NCI-H748 treated with DMSO at 0.1 percent for 48 hours (cell line): ENCODE data around the gene CCDC146.
A peak's percentile ranks its signal among the peaks of the same experiment; 100 is the strongest.
"Not testable (repeated sequence)": the region's sequence is repeated elsewhere in the genome, so short reads cannot be mapped to it uniquely, and the experiment has no call there.

ENCODE experiments used
- DNase-seq: peaks from one replicate; lab custom pipeline; 2025; lab: John Stamatoyannopoulos, UW

The CCDC146 gene

DNA sequence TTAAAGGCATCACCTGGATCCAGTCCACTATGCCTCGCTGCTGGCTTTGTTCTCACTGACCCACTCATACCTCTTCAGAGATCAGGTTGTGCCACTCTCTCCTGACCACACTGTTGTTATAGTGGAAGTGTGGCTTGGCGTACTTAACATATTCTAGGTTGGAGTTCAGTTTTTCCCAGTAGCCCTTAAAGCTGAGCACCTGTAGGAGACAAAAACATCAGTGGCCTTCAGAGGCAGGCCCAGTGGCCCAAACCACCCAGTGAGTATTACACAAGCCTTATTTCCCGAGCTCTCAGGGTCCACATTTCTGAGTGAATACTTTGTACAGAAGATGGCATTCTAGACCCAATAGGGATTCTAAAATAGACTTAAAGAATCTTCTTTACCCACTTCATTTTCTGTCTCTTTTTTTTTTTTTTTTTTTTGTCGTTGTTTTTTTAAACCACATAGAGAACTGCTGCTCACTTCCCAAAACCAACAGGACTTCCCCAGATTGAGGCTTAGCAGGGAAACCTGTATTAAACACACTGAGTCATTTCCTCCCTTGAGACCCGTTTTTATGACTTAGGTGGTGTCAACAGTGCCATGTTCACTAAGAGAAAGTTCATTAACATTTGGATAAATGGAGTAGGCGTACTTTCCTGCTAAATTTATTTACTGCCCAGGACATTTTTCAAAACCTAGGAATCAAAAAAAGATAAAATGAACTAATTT, 207.9 kb downstream of the CCDC146 start:
- DNase-seq: no peak

DNA sequence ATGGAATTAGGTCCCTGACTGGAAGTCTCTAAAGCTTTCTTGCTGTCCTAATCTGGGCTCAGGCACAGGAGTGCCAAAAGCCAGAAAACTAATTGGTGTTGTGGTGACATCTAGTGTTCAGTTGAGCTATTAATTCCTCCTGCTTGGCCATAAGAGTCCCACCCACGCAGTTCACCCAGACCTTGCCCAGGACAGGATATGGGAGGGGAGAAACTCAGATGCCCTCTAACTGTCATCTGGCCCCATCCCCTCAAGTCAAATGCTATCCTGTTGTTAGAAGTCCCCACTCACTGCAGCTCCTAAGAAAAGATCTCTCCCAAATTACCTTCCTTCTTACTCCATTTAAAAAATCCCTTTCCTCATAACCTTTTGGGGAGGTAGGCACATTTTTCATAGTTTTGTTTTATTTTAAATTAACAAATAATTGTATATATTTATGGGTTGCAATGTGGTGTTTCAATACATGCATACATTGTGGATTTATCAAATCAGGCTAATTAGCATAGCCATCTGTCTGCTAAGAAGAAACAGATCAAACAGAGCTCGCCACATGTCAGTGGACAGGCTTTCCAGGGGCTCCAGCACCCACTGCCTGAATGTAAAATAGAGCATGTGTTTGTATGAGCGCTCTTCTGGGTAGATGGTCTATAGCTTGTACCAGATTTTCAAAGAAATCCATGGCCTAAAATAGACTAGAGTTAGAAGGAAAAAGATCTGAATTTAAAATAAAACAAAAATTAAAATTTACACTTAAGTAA, 209.7 kb downstream of the CCDC146 start:
- peak; percentile 74 for DNase-seq

DNA sequence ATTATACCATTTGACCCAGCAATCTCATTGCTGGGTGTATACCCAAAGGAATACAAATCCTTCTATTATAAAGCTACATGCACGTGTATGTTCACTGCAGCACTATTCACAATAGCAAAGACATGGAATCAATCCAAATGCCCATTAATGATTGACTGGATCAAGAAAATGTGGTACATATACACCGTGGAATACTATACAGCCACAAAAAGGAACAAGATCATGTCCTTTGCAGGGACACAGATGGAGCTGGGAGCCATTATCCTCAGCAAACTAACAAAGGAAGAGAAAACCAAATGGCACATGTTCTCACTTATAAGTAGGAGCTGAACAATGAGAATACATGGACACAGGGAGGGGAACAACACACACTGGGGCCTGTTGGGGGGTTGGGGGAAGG, 211.6 kb downstream of the CCDC146 start:
- not testable (repeated sequence) for DNase-seq

DNA sequence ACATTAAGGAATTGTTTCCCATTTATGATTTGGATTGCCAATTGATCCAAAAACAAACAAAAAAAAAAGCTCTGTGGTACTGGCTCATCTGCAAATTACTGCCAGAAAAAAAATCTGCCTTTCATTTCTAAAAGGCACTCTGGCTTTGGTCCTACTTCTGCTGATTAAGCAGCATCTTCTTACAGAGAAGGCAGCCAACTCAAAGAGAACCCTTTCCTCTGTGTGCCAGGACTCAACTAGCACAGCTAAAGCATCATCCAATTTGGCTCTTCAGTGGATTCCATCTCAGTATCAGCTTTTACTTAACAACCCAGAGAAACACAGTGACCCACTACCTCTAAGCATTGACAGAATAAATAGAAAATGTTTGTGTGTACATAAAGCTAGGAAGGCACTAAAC, 213.2 kb downstream of the CCDC146 start:
- no peak for DNase-seq

DNA sequence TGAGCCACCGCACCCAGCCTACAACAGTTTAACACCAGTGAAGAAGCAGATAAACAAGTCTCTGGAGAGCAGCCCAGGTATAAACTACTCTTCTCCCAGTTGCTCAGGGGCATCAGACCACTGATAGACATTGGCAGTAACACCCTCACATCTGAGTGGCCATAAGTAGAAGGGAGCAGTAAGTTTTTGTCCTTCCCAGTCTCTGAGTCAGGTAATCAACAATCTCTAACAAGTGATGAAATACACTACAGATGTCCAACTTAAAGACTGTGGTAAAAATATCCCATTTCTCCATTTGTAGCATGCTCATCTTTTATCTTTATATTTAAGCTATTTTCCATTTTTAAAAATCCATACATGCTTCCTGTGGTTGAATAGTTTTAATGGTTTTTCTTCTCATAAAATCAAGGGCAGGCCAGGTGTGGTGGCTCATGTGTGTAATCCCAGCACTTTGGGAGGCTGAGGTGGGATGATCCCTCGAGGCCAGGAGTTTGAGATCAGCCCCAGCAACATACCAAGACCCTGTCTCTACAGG, 215.1 kb downstream of the CCDC146 start:
- DNase-seq: no peak

DNA sequence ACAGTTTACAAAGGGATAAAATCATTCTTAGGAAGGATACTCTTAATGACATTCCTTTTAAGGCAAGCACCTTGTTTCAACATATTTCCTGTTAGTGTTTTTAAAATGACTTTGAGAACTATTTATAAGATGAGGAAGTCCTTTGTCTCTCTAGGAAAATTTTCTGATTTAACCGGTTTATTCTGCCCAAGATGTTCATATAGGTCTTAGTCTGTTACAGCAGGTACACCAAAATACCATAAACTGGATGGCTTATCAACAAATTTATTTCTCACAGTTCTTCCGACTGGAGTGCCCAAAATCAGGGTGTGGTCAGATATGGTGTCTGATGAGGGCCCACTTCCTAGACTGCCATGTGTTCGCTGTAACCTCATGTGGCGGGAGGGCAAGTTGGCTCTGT, 215.8 kb downstream of the CCDC146 start:
- DNase-seq: no peak

DNA sequence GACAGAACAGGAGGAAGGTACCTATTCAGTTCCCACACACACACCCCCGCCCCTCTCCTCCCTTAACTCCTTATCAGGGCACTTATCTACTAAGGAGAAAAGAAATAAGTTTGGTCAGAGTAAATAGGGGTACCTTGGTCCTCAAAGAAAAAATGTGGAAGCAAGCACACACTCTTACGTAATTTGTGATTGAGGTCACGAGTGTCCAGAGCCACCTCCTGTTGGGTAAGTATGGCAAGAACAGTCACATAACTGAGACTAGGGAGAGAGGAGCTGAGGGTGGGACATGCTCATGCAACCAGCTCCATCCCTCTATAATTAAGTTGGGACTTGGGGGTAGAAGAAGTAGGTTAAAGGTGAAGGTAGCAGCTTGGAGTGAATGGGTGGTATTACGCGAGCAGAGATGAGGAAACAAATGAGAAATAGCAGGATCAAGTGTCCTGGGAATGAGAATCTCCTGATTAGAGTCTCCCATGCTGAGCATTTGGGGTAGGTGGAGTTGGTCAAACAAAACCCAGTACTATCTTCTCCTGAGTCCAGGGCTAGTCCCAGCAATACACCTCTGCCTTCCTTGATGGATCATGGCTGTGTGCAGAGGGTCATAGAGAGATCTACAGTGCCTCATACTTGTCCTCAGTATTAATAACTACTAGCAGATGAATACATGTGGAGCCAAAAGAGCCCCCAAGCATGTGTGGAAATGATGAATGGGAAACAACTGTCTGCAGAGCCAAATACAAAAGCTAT, 216.6 kb downstream of the CCDC146 start:
- no peak for DNase-seq

DNA sequence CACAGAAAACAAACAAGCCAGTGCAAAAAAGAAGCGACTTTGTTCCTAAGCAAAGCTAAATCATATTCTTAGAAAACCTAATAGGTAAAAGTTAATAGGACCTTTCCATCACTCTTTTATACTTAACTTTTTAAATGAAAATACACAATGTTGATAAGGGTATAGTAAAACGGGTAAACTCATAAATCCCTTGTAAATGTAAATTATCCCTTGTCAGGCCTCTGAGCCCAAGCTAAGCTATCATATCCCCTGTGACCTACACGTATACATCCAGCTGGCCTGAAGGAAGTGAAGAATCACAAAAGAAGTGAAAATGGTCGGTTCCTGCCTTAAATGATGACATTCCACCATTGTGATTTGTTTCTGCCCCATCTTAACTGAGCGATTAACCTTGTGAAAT, 217.3 kb downstream of the CCDC146 start:
- no peak for DNase-seq
